GM21515 (cell line): ENCODE measurements around the gene ACOD1.
"Not testable (repeated sequence)": the region's sequence is repeated elsewhere in the genome, so short reads cannot be mapped to it uniquely, and the experiment has no call there.

Experiments used
- ATAC-seq: cut with Tn5 transposase; IDR thresholded peaks from one replicate; pipeline ENCODE4 v1.9.1; 2021; ENCODE audit not compliant: unreplicated experiment

Gene ACOD1

GRCh38 chr13:76948149-76948548, at the start of gene ACOD1:
ACOD1 (plus strand) TSS chr13:76948511; CDS start chr13:76948559, 48 bp downstream.
- no peak for ATAC-seq

- not testable (repeated sequence) for ATAC-seq
Measured at GRCh38 chr13:76899066-76899465, 49.2 kb upstream of the ACOD1 start.

GRCh38 chr13:76903544-76904162, 44.7 kb upstream of the ACOD1 start:
- ATAC-seq = peak; percentile 95

GRCh38 chr13:76904507-76904906, 43.8 kb upstream of the ACOD1 start:
- no peak for ATAC-seq

- ATAC-seq = no peak
Measured at GRCh38 chr13:76912476-76912875, 35.8 kb upstream of the ACOD1 start.

- no peak for ATAC-seq
Measured at GRCh38 chr13:76913898-76914297, 34.4 kb upstream of the ACOD1 start.

- ATAC-seq = no peak
Measured at GRCh38 chr13:76917095-76917494, 31.2 kb upstream of the ACOD1 start.

- not testable (repeated sequence) for ATAC-seq
Measured at GRCh38 chr13:76917755-76918481, 30.4 kb upstream of the ACOD1 start.

GRCh38 chr13:76921516-76921915, 26.8 kb upstream of the ACOD1 start:
- ATAC-seq = no peak

- no peak for ATAC-seq
Measured at GRCh38 chr13:76925115-76925514, 23.2 kb upstream of the ACOD1 start.

- ATAC-seq = no peak
Measured at GRCh38 chr13:76927955-76928354, 20.4 kb upstream of the ACOD1 start.

- ATAC-seq = no peak
Measured at GRCh38 chr13:76928456-76928855, 19.9 kb upstream of the ACOD1 start.

GRCh38 chr13:76929320-76929719, 19.0 kb upstream of the ACOD1 start:
- no peak for ATAC-seq

- no peak for ATAC-seq
Measured at GRCh38 chr13:76929851-76930374, 18.4 kb upstream of the ACOD1 start.

GRCh38 chr13:76932076-76932475, 16.2 kb upstream of the ACOD1 start:
- ATAC-seq = no peak

- no peak for ATAC-seq
Measured at GRCh38 chr13:76934671-76935070, 13.6 kb upstream of the ACOD1 start.

GRCh38 chr13:76936763-76937162, 11.5 kb upstream of the ACOD1 start:
- no peak for ATAC-seq

GRCh38 chr13:76937281-76937820, 11.0 kb upstream of the ACOD1 start:
- no peak for ATAC-seq

- ATAC-seq = no peak
Measured at GRCh38 chr13:76939215-76939614, 9.1 kb upstream of the ACOD1 start.

GRCh38 chr13:76942363-76942762, 5.9 kb upstream of the ACOD1 start:
- ATAC-seq = no peak

- no peak for ATAC-seq
Measured at GRCh38 chr13:76943646-76944045, 4.7 kb upstream of the ACOD1 start.

GRCh38 chr13:76944456-76944855, 3.9 kb upstream of the ACOD1 start:
- no peak for ATAC-seq
